Measurements from ENCODE around the gene ZP4.

Gene ZP4

GRCh38 chr1:237894131-237894530 is 3.4 kb upstream of the ZP4 start:
- no peak for TF ChIP-seq CTCF (IDR thresholded peaks at IDR 0.05)
- Histone ChIP-seq H3K27ac (no peak overlapping the region), H3K4me3 (no peak overlapping the region)
- no peak for DNase-seq (ENCODE audit: low spot score)

GRCh38 chr1:237891979-237892378 is 1.3 kb upstream of the ZP4 start:
- DNase-seq (ENCODE audit: low spot score): no peak
- no peak overlapping the region for H3K27ac ChIP-seq
- no peak overlapping the region for H3K4me3 ChIP-seq
- no peak for TF ChIP-seq CTCF (IDR thresholded peaks at IDR 0.05)

- TF ChIP-seq CTCF (IDR thresholded peaks at IDR 0.05): no peak
- Histone ChIP-seq H3K27ac (no peak overlapping the region), H3K4me3 (no peak overlapping the region)
- DNase-seq (ENCODE audit: low spot score): no peak
These were observed 544 bp upstream of the ZP4 start for GRCh38 chr1:237891266-237891665.

- TF ChIP-seq CTCF (IDR thresholded peaks at IDR 0.05): no peak
- no peak overlapping the region for H3K27ac ChIP-seq
- H3K4me3 ChIP-seq: no peak overlapping the region
- DNase-seq (ENCODE audit: low spot score): no peak
These were observed 306 bp downstream of the ZP4 start for GRCh38 chr1:237890416-237890815.

- H3K27ac ChIP-seq: no peak overlapping the region
- TF ChIP-seq CTCF (IDR thresholded peaks at IDR 0.05): no peak
These were observed 2.6 kb downstream of the ZP4 start for GRCh38 chr1:237888143-237888542.

GRCh38 chr1:237887542-237887941 is 3.2 kb downstream of the ZP4 start:
- TF ChIP-seq CTCF (IDR thresholded peaks at IDR 0.05): no peak
- no peak for DNase-seq (ENCODE audit: low spot score)
- H3K4me3 ChIP-seq: no peak overlapping the region
- no peak overlapping the region for H3K27ac ChIP-seq

More at GRCh38 chr1:237888143-237888542, 2.6 kb downstream of the ZP4 start:
- DNase-seq (ENCODE audit: low spot score): no peak
- no peak overlapping the region for H3K4me3 ChIP-seq

- DNase-seq (ENCODE audit: low spot score): no peak
- Histone ChIP-seq H3K4me3 (no peak overlapping the region), H3K27ac (no peak overlapping the region)
- no peak for TF ChIP-seq CTCF (IDR thresholded peaks at IDR 0.05)
These were observed 6.5 kb downstream of the ZP4 start for GRCh38 chr1:237884237-237884636.
